HepG2 (cell line): ENCODE results near the gene KLHL17. TPM values are rescaled to one million over a fixed set of nuclear protein-coding genes. Genes with fewer than 3 reads are reported as not detected.
A peak's percentile ranks its signal among the peaks of the same experiment; 100 is the strongest.

ENCODE experiments used
- BHLHE40 ChIP-seq: IDR thresholded peaks from 2 replicates; pipeline ENCODE4 v1.6.1; 2011; ENCODE audit warnings: low read length, improper control_type of control experiment
- ELF3 ChIP-seq: IDR thresholded peaks from 2 replicates; pipeline ENCODE4 v1.6.1; 2016; ENCODE audit warnings: missing genetic modification reagents, missing compliant biosample characterization
- HDAC1 ChIP-seq: sonication (generic); formaldehyde crosslinking; IDR thresholded peaks from 2 replicates; pipeline ENCODE4 v1.5.1; 2020; ENCODE audit warnings: mild to moderate bottlenecking, missing genetic modification reagents
- HIC2 ChIP-seq: sonication (generic); formaldehyde crosslinking; IDR thresholded peaks from 2 replicates; pipeline ENCODE4 v1.9.0; 2022; ENCODE audit warnings: low read depth, missing genetic modification reagents
- HOXA5 ChIP-seq: sonication (generic); formaldehyde crosslinking; IDR thresholded peaks from 2 replicates; pipeline ENCODE4 v1.4.0; 2020; ENCODE audit warnings: missing genetic modification reagents
- KMT2B ChIP-seq: IDR thresholded peaks from 2 replicates; pipeline ENCODE4 v1.6.1; 2016; ENCODE audit warnings: missing genetic modification reagents, missing compliant biosample characterization
- MED1 ChIP-seq: sonication (generic); formaldehyde crosslinking; IDR thresholded peaks from 2 replicates; pipeline ENCODE4 v1.4.0; 2020; ENCODE audit warnings: missing genetic modification reagents
- NFE2L2 ChIP-seq: fragments of 150-350 bp; IDR thresholded peaks from 2 replicates; pipeline ENCODE4 v1.6.1; 2014; ENCODE audit warnings: low read length
- NFIB ChIP-seq: sonication (generic); formaldehyde crosslinking; IDR thresholded peaks from 2 replicates; pipeline ENCODE4 v1.9.0; 2021; ENCODE audit warnings: missing genetic modification reagents, mild to moderate bottlenecking, borderline replicate concordance
- SIN3A ChIP-seq: IDR thresholded peaks from 2 replicates; pipeline ENCODE4 v1.6.1; 2011; ENCODE audit warnings: low read depth, mild to moderate bottlenecking, control low read depth, low read length, borderline replicate concordance
- SOX13 ChIP-seq, 3 experiments: fragments of 450-650 bp in 1 of 3; sonication (generic) in 1 of 3; formaldehyde crosslinking in 1 of 3; IDR thresholded peaks in 2 of 3; conservative IDR thresholded peaks in 1 of 3; 2 replicates each; pipeline versions ENCODE4 v1.5.0 to v1.6.1; 2016 to 2020; ENCODE audit warnings: antibody characterized with exemption in 1 of 3, mild to moderate bottlenecking in 1 of 3, missing compliant biosample characterization in 1 of 3, missing genetic modification reagents in 1 of 3, moderate library complexity in 1 of 3
- UBTF ChIP-seq: sonication (generic); formaldehyde crosslinking; IDR thresholded peaks from 2 replicates; pipeline ENCODE4 v1.4.0; 2020; ENCODE audit warnings: mild to moderate bottlenecking, missing genetic modification reagents
- XRCC5 ChIP-seq: fragments of 200-400 bp; formaldehyde crosslinking; optimal IDR thresholded peaks from 2 replicates; pipeline ENCODE3; 2017; ENCODE audit warnings: mild to moderate bottlenecking, low read length
- ZBTB1 ChIP-seq: sonication (generic); formaldehyde crosslinking; IDR thresholded peaks from 2 replicates; pipeline ENCODE4 v1.4.0; 2020; ENCODE audit warnings: missing genetic modification reagents, borderline replicate concordance
- ZFP82 ChIP-seq: sonication (generic); formaldehyde crosslinking; IDR thresholded peaks from 2 replicates; pipeline ENCODE4 v1.5.1; 2020; ENCODE audit warnings: mild to moderate bottlenecking, missing genetic modification reagents, borderline replicate concordance
- ZFY ChIP-seq: sonication (generic); formaldehyde crosslinking; IDR thresholded peaks from 2 replicates; pipeline ENCODE4 v1.4.0; 2020; ENCODE audit warnings: missing genetic modification reagents
- ZMYM3 ChIP-seq: sonication (generic); formaldehyde crosslinking; IDR thresholded peaks from 2 replicates; pipeline ENCODE4 v1.5.1; 2020; ENCODE audit warnings: mild to moderate bottlenecking, missing genetic modification reagents
- ZNF253 ChIP-seq: sonication (generic); formaldehyde crosslinking; IDR thresholded peaks from 2 replicates; pipeline ENCODE4 v1.8.0; 2022; ENCODE audit warnings: mild to moderate bottlenecking, missing genetic modification reagents, borderline replicate concordance
- ZNF326 ChIP-seq: sonication (generic); formaldehyde crosslinking; IDR thresholded peaks from 2 replicates; pipeline ENCODE4 v1.4.0; 2020; ENCODE audit warnings: missing genetic modification reagents, borderline replicate concordance
- ZNF709 ChIP-seq: sonication (generic); formaldehyde crosslinking; IDR thresholded peaks from 2 replicates; pipeline ENCODE4 v1.5.0; 2020; ENCODE audit warnings: mild to moderate bottlenecking, missing genetic modification reagents
- ZNF747 ChIP-seq: sonication (generic); formaldehyde crosslinking; IDR thresholded peaks from 2 replicates; pipeline ENCODE4 v1.8.1; 2023; ENCODE audit warnings: missing genetic modification reagents, mild to moderate bottlenecking, borderline replicate concordance
- polyA plus RNA-seq, 8 experiments: library from polyadenylated mRNA; depleted of rRNA in 3 of 8; stranded (reverse) in 7 of 8; unstranded in 1 of 8; fragments of >200 nt; fragmentation: Illumina TruSeq in 4 of 8; extraction: Trizol in 4 of 8; gene quantifications; 2 replicates each; pipeline versions ENCODE4 v1.2.1 to v1.2.3, GENCODE V29; 2011 to 2016; ENCODE audit warnings: low read depth in 4 of 8, missing spikeins in 1 of 8, mixed read lengths in 1 of 8; ENCODE audit not compliant: insufficient read depth in 1 of 8
- total RNA-seq, 5 experiments: library from RNA; depleted of rRNA; stranded (reverse); fragments of >200 nt; fragmentation: Illumina TruSeq; extraction: Trizol; gene quantifications; 2 replicates each; pipeline ENCODE4 v1.2.3, GENCODE V29; 2016; ENCODE audit warnings: low read depth in 1 of 5
- TF ChIP-seq, protein P1 (sequence below): sonication (generic); formaldehyde crosslinking; IDR thresholded peaks from 2 replicates; pipeline ENCODE4 v1.8.1; 2023; ENCODE audit warnings: missing genetic modification reagents, mild to moderate bottlenecking, borderline replicate concordance
- TF ChIP-seq, protein P2 (sequence below), 2 experiments: fragments of 450-650 bp in 1 of 2; sonication (generic) in 1 of 2; formaldehyde crosslinking; IDR thresholded peaks; 2 replicates each; pipeline versions ENCODE4 v1.5.0 to v1.8.0; 2020 to 2022; ENCODE audit warnings: mild to moderate bottlenecking in 1 of 2, missing genetic modification reagents in 1 of 2
- TF ChIP-seq, protein P3 (sequence below): sonication (generic); formaldehyde crosslinking; IDR thresholded peaks from 2 replicates; pipeline ENCODE4 v1.4.0; 2020; ENCODE audit warnings: missing genetic modification reagents

KLHL17 gene
- total and polyA plus RNA-seq, 2 of the 13 experiments (the other 11 are each of a cell fraction or from before 2014, with no cell fraction given) = 9.3 to 24.7 TPM

GRCh38 chr1:1006305-1007159, 46.1 kb downstream of the KLHL17 start (continued):
- TF ChIP-seq SOX13 (IDR thresholded peaks at IDR 0.05) (no peak), SOX13 (CRISPR knock-in tag; conservative IDR thresholded peaks at IDR 0.05 in 1 of 2, IDR thresholded peaks at IDR 0.05 in 1 of 2) (peak in 1 of 2 experiments; percentile 55; a peak in 2 of 4 replicates), ELF3 (CRISPR knock-in tag) (peak; percentile 89), NFIB (CRISPR knock-in tag) (no peak), SIN3A (peak; percentile 91; the same call in 1 of the 2 replicates), HOXA5 (CRISPR knock-in tag) (peak; percentile 78; the same call in 1 of the 2 replicates), UBTF (CRISPR knock-in tag) (peak; percentile 75), ZMYM3 (CRISPR knock-in tag) (peak; percentile 85; the same call in 1 of the 2 replicates), ZFP82 (CRISPR knock-in tag) (no peak), KMT2B (CRISPR knock-in tag) (peak; percentile 69; the same call in 1 of the 2 replicates), ZBTB1 (CRISPR knock-in tag) (no peak), MED1 (CRISPR knock-in tag) (peak; percentile 94), HIC2 (CRISPR knock-in tag) (peak; percentile 82), NFE2L2 (peak; percentile 14; the same call in 1 of the 2 replicates), ZNF709 (CRISPR knock-in tag) (no peak), ZNF747 (CRISPR knock-in tag) (no peak; the same call in 1 of the 2 replicates), ZFY (CRISPR knock-in tag) (peak; percentile 80), ZNF326 (peak; percentile 68; the same call in 1 of the 2 replicates), HDAC1 (peak; percentile 95), BHLHE40 (peak; percentile 74), ZNF253 (CRISPR knock-in tag) (no peak), XRCC5 (peak; percentile 19)
- TF ChIP-seq, protein P1, sequence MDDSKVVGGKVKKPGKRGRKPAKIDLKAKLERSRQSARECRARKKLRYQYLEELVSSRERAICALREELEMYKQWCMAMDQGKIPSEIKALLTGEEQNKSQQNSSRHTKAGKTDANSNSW (CRISPR knock-in tag) = no peak
- TF ChIP-seq, protein P2, sequence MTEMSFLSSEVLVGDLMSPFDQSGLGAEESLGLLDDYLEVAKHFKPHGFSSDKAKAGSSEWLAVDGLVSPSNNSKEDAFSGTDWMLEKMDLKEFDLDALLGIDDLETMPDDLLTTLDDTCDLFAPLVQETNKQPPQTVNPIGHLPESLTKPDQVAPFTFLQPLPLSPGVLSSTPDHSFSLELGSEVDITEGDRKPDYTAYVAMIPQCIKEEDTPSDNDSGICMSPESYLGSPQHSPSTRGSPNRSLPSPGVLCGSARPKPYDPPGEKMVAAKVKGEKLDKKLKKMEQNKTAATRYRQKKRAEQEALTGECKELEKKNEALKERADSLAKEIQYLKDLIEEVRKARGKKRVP (CRISPR knock-in tag; IDR thresholded peaks at IDR 0.05) = peak in 1 of 2 experiments; percentile 87; a peak in 2 of 4 replicates
- TF ChIP-seq, protein P3, sequence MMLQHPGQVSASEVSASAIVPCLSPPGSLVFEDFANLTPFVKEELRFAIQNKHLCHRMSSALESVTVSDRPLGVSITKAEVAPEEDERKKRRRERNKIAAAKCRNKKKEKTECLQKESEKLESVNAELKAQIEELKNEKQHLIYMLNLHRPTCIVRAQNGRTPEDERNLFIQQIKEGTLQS = peak; percentile 98
